ELF-1 (cell line): ENCODE results near the gene NARF.

Experiments used
- DNase-seq: peaks from one replicate; pipeline ENCODE4 v3.0.0-alpha.2; 2016; ENCODE audit warnings: low read depth, low spot score

Gene NARF

DNA sequence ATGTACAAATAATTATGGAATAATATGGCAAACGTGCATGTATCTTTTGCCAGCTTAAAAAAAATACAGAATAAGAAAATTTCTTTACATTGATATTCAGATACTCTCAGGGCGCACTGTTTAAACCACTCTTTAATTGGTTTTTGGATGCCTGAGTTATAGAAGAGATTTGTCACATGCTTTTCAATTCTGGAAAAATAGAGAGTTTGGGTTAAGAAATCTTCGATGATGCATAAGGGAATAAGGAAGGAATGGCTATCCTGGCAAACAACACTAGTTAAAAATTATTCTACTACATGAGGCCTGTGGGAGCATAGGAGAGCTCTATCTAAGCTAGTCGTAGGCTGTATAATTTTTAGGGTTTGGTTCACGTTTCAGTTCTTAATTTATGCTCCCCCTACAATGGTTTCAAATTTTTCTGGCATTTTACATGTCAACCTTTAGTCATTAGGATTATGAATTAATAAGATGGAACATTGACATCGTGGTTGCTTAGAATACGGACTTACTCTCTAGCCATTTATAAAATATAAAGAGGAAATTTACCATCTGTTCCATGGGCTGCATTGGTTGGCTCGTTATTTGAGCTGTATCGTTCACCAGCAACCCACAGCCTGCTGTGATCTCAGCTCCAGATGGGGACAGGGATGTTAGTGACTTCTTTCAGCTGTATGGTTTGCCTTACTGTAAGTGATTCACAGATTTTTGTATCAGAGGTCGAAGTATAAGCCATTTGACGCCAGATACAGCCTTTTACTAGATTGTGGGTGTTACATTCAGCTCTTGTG, 15.9 kb downstream of the NARF start:
- DNase-seq, result no peak

DNA sequence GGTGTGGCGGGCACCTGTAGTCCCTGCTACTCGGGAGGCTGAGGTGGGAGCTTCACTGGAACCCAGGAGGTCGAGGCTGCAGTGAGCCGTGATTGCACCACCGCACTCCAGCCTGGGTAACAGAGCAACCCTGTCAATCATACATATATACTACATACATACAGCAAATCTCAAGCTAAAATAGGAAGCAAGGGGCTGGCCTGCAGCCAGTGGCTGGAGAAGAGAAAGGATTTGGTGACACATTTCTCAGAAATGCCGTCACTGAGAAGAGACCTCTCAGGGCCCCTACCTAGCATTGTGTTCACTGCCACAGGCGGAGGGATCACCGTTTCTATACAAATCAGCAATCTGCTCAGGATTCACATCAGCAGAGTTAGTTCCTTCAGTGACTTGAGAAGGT, 16.9 kb downstream of the NARF start:
- DNase-seq, result no peak

- DNase-seq, result no peak
Observed at GRCh38 chr17:82477934-82478333, 19.4 kb downstream of the NARF start.

- DNase-seq, result no peak
Observed at GRCh38 chr17:82479602-82480001, 21.1 kb downstream of the NARF start.

GRCh38 chr17:82480318-82480717, 21.8 kb downstream of the NARF start:
- DNase-seq, result no peak

DNA sequence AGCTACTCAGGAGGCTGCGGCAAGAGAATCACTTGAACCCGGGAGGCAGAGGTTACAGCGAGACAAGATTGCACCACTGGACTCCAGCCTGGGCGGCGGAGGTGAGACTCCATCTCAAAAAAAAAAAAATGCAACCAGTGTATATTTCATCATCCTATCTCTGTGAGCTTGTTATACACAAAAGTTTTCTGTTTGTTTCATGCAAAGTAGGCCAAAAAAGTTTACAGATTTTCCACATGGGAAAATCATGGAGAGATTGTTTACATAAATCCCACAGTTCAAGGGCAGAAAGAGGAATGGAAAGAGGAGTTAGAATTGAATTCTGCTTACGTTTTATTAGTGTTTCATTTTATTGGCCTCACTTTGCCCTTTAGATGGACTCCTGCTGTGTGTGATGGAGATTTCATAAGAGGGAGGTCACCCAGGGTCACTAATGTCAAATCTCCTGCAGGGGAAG, 24.7 kb downstream of the NARF start:
- no peak for DNase-seq

DNA sequence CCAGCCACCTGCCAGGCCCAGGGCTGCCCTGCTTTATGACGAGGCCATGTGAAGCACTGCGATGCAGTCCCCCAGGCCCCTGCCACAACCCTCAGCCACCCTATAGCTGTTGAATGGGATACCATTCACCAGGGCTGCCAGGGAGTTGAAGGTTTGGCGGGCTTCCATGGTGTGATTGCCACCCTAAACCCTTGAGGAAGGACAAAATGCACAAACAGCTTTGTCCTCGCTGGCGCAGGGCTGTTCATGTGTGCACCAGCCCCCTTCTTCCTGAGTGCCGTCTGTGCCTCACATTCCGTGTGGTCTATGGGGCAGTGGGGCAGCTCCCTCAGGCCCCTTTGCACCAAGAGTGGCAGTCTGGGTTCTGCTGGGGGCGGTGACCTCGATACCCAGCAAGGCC, 25.3 kb downstream of the NARF start:
- no peak for DNase-seq

GRCh38 chr17:82486231-82487094, 27.9 kb downstream of the NARF start:
- no peak for DNase-seq

GRCh38 chr17:82487910-82488309, 29.4 kb downstream of the NARF start:
- DNase-seq, result no peak

DNA sequence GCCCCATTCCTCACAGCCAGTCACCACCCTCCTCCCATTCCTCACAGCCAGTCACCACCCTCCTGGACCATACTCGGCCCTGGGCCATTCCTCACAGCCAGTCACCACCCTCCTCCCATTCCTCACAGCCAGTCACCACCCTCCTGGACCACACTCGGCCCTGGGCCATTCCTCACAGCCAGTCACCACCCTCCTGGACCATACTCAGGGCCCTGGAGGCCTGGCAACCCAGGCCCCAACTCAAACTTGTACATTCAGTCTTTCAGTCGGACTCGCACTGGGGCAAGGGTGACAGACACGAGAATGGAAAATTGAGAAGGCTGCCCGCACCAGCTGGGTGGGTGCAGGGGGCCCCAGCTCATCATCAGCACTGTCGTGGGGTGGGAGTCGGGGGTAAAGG, 30.6 kb downstream of the NARF start:
- DNase-seq, result no peak

GRCh38 chr17:82489851-82490511, 31.4 kb downstream of the NARF start:
- DNase-seq, result peak; percentile 18

GRCh38 chr17:82490512-82491195, 32.1 kb downstream of the NARF start:
- no peak for DNase-seq

GRCh38 chr17:82491196-82491530, 32.6 kb downstream of the NARF start:
- DNase-seq, result no peak

DNA sequence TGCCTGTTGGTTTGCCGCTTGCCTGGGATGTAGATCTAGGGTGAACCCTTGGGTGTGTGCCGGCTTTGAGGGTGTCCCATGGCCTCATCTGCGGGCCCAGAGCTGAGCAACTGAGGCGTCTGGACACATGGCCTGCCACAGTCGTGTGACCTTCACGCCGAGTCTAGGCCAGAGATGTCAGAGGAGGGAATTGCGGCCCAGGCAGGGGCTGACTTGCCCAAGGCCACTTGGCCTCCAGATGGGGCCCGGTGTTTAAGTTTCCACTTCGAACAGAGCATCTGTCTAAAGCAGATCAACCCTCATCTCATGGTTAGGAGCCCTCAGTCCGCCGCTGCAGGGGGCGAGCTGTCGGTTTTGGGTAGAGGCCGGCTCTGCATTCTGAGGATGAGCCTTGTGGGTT, 33.0 kb downstream of the NARF start:
- DNase-seq, result no peak

DNA sequence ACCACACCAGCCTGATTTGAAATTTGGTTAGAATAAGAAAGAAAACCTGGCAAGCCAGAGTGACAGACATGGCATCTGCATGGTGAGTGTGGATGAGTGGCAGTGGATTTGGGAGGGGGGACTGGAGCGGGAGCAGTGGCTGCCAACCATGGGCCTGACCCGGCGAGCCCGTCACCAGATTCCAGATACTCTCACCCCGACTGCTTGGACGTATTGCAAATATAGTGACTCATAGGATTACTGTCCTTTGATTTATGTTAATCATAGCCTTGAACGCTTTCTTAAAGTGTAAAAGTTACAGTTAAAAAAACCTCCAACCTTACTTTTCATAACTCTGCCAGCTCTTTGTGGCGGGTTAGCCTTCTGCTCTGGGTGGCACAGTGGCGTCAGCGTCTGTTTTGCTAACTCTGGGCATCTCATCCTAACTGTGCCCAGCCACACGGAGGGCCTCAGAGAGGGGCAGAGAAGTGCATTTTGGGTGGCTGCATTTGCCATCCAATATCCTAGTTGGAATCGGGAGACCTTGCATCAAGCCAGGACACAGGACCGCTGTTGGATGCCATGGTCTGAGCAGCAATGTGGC, 34.2 kb downstream of the NARF start:
- no peak for DNase-seq

DNA sequence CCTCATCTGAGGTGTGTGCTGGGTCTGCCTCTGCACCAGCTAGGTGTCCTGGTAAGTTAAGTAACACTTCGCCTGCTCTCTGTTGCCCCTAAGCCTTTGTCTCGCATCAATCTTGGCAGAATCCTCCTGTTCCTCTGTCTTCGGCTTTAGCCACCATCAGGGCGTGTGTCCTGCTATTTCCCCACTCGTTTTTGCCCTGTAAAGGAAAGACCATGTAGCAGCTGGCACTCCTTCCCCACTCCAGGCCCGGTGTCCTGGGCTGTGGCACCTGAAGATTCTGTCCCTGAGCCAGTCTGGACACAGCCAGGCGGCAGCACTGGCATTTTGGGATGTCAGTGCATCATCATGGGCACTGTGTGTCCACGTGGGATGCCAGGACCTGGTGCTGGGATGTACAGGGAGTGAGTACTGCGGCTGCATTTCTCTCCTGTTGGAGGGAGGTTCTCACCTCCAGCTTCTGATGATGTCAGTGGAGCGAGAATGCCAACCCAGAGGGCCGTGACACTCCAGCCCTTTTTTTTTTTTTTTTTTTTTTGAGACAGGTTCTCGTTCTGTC, 34.8 kb downstream of the NARF start:
- DNase-seq, result no peak

- peak; percentile 97 for DNase-seq
Observed at GRCh38 chr17:82494236-82495055, 35.9 kb downstream of the NARF start.

DNA sequence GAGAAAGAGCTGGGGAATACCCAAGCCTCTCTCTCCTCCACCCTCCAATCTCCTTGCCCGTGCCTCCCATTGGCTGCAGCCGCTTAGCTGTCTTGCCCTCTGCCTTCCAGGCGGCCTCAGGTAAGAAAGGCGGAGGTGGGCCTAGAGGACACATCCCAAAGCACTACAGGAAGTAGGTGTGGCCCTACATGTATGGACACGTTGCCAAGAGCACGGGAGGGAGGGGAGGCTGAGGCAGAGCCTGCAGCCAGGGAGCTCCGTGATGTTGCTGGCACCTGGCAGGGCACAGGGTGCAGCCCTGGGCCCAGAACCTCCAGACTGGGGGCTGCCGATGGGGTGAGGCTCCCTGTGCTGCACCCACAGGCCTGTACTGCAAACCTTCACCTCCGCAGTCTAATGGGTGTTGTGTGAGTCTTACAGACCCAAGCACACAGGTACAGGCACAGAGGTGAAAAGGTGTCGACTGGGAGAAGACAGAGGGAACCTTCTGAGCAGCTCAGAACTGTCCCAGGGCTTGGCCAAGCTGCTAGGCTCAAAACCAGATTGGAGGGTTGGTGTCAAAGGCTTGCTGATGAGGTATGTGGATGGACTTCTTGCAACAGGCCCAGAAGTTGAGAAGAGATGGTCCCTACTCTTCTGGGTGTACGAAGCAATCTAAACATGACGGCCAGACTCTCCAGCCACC, 37.4 kb downstream of the NARF start:
- peak; percentile 67 for DNase-seq

DNA sequence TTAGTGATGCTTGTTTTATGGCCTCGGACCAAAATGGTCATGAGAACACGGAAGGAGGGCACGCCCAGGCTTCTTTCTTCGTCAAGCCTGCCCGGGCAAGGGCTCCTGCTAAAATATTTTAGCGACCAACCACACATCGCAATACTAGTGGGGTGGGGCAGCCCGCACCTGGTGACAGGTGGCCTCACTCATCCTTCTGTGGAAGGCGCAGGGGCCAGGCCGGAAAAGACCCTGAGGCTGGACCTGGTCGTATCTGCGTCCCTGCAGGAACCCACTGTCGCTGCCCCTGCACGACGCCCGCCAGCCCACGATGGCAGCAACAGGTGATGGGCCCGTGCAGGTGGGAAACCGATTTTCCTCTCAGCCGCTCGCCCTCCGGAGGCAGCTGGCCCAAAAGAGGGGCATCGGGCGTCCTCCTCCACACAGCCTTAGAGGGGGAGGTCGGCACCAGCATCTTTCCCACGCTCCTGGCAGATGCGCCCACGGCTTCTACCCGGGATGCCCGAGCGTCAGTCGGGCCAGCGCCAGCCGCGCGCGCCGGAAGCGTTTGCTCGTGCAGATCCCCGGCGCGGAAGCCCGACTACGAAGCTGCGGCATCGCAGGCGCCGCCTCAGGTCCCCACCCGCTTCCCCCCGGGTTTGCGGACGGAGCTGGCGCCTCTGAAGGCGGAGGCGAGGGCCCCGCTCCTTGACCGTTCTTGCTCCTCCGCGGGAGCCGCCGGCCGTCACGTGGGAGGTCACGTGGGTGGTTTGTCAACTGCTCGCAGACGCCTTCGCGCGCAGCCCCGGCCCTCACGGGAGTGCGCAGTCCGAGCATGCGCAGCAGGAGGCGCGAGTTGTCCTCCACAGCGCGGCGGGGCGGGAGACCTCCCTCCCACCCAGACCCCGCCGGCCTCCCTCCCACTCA, 38.2 kb downstream of the NARF start:
- peak; percentile 90 for DNase-seq
